B cell (primary cell): Measurements from ENCODE around the gene TWF1. TPM values are rescaled to one million over a fixed set of nuclear protein-coding genes. Genes with fewer than 3 reads are reported as not detected.
A peak's percentile ranks its signal among the peaks of the same experiment; 100 is the strongest.

Source experiments
- ATAC-seq: fragments of 200-7000 bp; cut with Tn5 transposase; one replicate; pipeline ENCODE4 v1.10.0; 2021; ENCODE audit warnings: low read depth, mild to moderate bottlenecking, moderate number of reproducible peaks, moderate library complexity
- CTCF ChIA-PET: fragments of 350-600 bp; sonication (Branson Sonifier 250); formaldehyde crosslinking; loops from one replicate; lab custom pipeline; 2021; ENCODE audit warnings: antibody characterized with exemption, inconsistent platforms; lab: Charles Lee
- POLR2A ChIA-PET: fragments of 350-600 bp; sonication (Branson Sonifier 250); formaldehyde crosslinking; loops from one replicate; lab custom pipeline; 2021; ENCODE audit warnings: antibody characterized with exemption; lab: Charles Lee
- DNase-seq: peaks from one replicate; pipeline ENCODE4 v3.0.0; 2013
- H2AFZ ChIP-seq: 2 replicates; pipeline ENCODE4 v1.6.1; 2012; ENCODE audit warnings: mild to moderate bottlenecking, low read depth, low read length; ENCODE audit not compliant: insufficient read depth, poor library complexity, severe bottlenecking
- H3K27ac ChIP-seq, 2 donors: 1 replicate in 1 of 2; 2 replicates in 1 of 2; pipeline ENCODE4 v1.5.1; 2012 to 2013; ENCODE audit warnings: low read length in 2 of 2, mild to moderate bottlenecking in 2 of 2, moderate library complexity in 1 of 2
- H3K27me3 ChIP-seq, 4 experiments: fragments of 200-600 bp in 1 of 4; sonication (generic) in 1 of 4; replicated peaks in 1 of 4; 1 replicate in 2 of 4; 2 replicates in 2 of 4; pipeline versions ENCODE4 v1.6.1 to v1.7.0; 2013 to 2016; ENCODE audit warnings: low read length in 3 of 4, mild to moderate bottlenecking in 2 of 4, mixed read lengths in 1 of 4, moderate library complexity in 1 of 4; ENCODE audit not compliant: insufficient read depth in 4 of 4, control insufficient read depth in 3 of 4; ENCODE audit errors: control extremely low read depth in 1 of 4
- H3K36me3 ChIP-seq, 2 experiments: replicated peaks in 1 of 2; 1 replicate in 1 of 2; 2 replicates in 1 of 2; pipeline versions ENCODE4 v1.6.1 to v1.7.1; 2013; ENCODE audit warnings: low read length in 1 of 2; ENCODE audit not compliant: insufficient read depth in 2 of 2, control insufficient read depth in 1 of 2; ENCODE audit errors: control extremely low read depth in 1 of 2, extremely low read depth in 1 of 2
- H3K4me1 ChIP-seq, 2 donors: fragments of 200-600 bp in 1 of 2; sonication (generic) in 1 of 2; 1 replicate in 1 of 2; 2 replicates in 1 of 2; pipeline versions ENCODE4 v1.5.1 to v1.6.1; 2013 to 2017; ENCODE audit warnings: low read length in 2 of 2; ENCODE audit not compliant: control insufficient read depth in 2 of 2, insufficient read depth in 2 of 2
- H3K4me2 ChIP-seq: replicated peaks from 2 replicates; pipeline ENCODE3; 2012; ENCODE audit warnings: mild to moderate bottlenecking, low read depth, low read length; ENCODE audit not compliant: poor library complexity, severe bottlenecking
- H3K4me3 ChIP-seq, 5 experiments: fragments of 200-600 bp in 1 of 5; sonication (generic) in 1 of 5; 1 replicate in 3 of 5; 2 replicates in 2 of 5; pipeline versions ENCODE4 v1.5.1 to v1.7.0; 2011 to 2016; ENCODE audit warnings: low read length in 4 of 5, mild to moderate bottlenecking in 4 of 5, low read depth in 2 of 5, control low read depth in 1 of 5, moderate library complexity in 1 of 5; ENCODE audit not compliant: insufficient read depth in 1 of 5; ENCODE audit errors: control extremely low read depth in 1 of 5, extremely low read depth in 1 of 5
- H3K79me2 ChIP-seq: fragments of 200-600 bp; sonication (generic); one replicate; pipeline ENCODE4 v1.6.0; 2016; ENCODE audit warnings: low read length; ENCODE audit not compliant: control insufficient read depth, insufficient read depth
- H3K9ac ChIP-seq: fragments of 200-600 bp; sonication (generic); 2 replicates; pipeline ENCODE4 v1.6.1; 2017; ENCODE audit warnings: mild to moderate bottlenecking, low read length, moderate library complexity
- H3K9me3 ChIP-seq, 3 donors: one replicate each; pipeline versions ENCODE4 v1.6.1 to v1.7.1; 2013; ENCODE audit warnings: low read length in 2 of 3; ENCODE audit not compliant: control insufficient read depth in 2 of 3, insufficient read depth in 1 of 3; ENCODE audit errors: control extremely low read depth in 1 of 3
- H4K20me1 ChIP-seq: 2 replicates; pipeline ENCODE4 v1.6.0; 2012; ENCODE audit warnings: mild to moderate bottlenecking, low read length; ENCODE audit not compliant: insufficient read depth, control insufficient read depth, poor library complexity, severe bottlenecking
- H3K27ac Mint-ChIP-seq: one replicate; pipeline ENCODE4 v1.8.0; 2021; ENCODE audit warnings: mixed read lengths
- H3K27me3 Mint-ChIP-seq: one replicate; pipeline ENCODE4 v1.8.0; 2021; ENCODE audit warnings: mixed read lengths
- H3K4me1 Mint-ChIP-seq: one replicate; pipeline ENCODE4 v1.8.0; 2021; ENCODE audit warnings: mixed read lengths
- H3K4me3 Mint-ChIP-seq: one replicate; pipeline ENCODE4 v1.8.0; 2021; ENCODE audit warnings: mixed read lengths
- H3K9me3 Mint-ChIP-seq: one replicate; pipeline ENCODE4 v1.8.0; 2022; ENCODE audit warnings: mixed read lengths; ENCODE audit not compliant: insufficient read depth
- CTCF ChIP-seq: fragments of 200-600 bp; IDR thresholded peaks from one replicate; pipeline ENCODE4 v1.8.0; 2022; ENCODE audit warnings: antibody characterized with exemption, mild to moderate bottlenecking
- EZH2 ChIP-seq: IDR thresholded peaks from 2 replicates; pipeline ENCODE4 v1.6.1; 2012; ENCODE audit warnings: borderline replicate concordance, low read depth, mild to moderate bottlenecking, moderate library complexity, low read length; ENCODE audit not compliant: insufficient read depth, poor library complexity, severe bottlenecking
- intact Hi-C: fragments of 100-400 bp; cut with micrococcal nuclease; formaldehyde crosslinking; loops from one replicate; pipeline ENCODE4 v1.10.0; 2022
- polyA plus RNA-seq: library from polyadenylated mRNA; depleted of rRNA; stranded (reverse); fragments of >200 nt; gene quantifications from 2 replicates; pipeline ENCODE4 v1.2.3, GENCODE V29; 2012
- total RNA-seq, 2 donors: library from RNA; stranded (reverse); fragments of 120-200 nt in 1 of 2; gene quantifications; 1 replicate in 1 of 2; 2 replicates in 1 of 2; pipeline versions ENCODE4 v1.2.3 to v1.2.4, GENCODE V29; 2013 to 2022

The TWF1 gene
- total and polyA plus RNA-seq, 2 donors (not counting 1 experiment from before 2014, with no cell fraction given), result 19.6 to 34.3 TPM

DNA sequence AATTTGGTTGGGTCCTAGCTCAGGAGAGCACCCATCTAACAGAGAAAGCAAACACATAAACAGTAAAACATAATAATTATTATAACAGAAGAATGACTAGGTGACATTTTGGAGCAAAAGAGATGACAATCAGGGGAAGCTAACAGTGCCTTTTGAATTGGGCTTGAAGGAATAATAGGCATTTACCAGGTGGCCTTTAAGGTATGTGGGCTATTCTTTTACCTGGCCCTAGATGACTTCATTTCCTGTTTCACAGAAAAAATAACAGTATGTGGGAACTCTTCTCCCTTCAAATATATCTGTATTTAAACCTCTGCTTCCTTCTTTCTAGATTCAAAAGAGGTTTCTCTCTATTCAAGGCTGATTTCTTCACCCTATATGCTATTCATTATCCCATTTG is 43.5 kb downstream of the TWF1 start:
- ChIA-PET CTCF (interaction anchor here (1.2 kb wide), 1 partner anchor 44 kb away, joined by 4 read pairs; the partner anchor contains the start of gene TWF1), POLR2A (no interaction called here)
- intact Hi-C loops, result no loop called here
- H3K4me1 ChIP-seq, result peaks cover 34 to 35% of the 10 kb centered on the region in 2 donors
- no peak for DNase-seq
- TF ChIP-seq EZH2 (no peak), CTCF (no peak)
- H3K9me3 ChIP-seq, result no peaks in the 10 kb centered on the region
- H3K4me3 ChIP-seq, result no peak overlapping the region
- Mint-ChIP-seq H3K4me1 (peaks cover 48% of the 10 kb centered on the region), H3K27ac (no peak overlapping the region), H3K9me3 (no peaks in the 10 kb centered on the region), H3K4me3 (no peak overlapping the region), H3K27me3 (no peaks in the 10 kb centered on the region)
- peaks cover 15% of the 10 kb centered on the region for H4K20me1 ChIP-seq
- ATAC-seq, result no peak
- no peak overlapping the region for H3K27ac ChIP-seq
- peaks cover 0 to 4% of the 10 kb centered on the region in 2 experiments for H3K36me3 ChIP-seq
- H3K9ac ChIP-seq, result no peak overlapping the region
- H2AFZ ChIP-seq, result no peak overlapping the region
- H3K79me2 ChIP-seq, result peaks cover 81% of the 10 kb centered on the region
- H3K27me3 ChIP-seq, result no peaks in the 10 kb centered on the region
- H3K4me2 ChIP-seq, result peak overlapping the region; percentile 15

DNA sequence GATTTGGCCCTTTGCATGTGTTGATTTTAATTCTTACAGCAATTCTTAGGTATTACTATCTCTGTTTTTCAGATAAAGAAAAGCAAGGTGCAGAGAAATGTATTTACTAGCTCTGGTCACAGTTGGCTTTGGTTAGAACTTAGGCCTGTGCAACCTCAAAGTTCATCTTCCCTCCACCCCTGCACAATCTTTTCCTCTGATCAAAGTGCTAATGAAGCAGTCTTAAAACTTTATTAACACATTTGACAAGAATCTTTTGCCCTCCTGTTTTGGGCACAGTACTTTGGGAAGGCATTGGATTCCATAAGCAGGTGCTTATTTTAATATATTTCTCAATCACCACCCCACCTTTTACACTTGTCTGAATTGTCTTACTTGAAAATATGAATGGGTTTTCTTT is 44.6 kb downstream of the TWF1 start:
- TF ChIP-seq EZH2 (no peak), CTCF (no peak)
- H3K4me3 Mint-ChIP-seq, result peak overlapping the region; percentile 46
- no peak overlapping the region for H3K27ac Mint-ChIP-seq
- Histone ChIP-seq H3K27ac (no peak overlapping the region), H3K4me1 (peaks cover 36% of the 10 kb centered on the region in 2 donors), H3K36me3 (peaks cover 0 to 2% of the 10 kb centered on the region in 2 experiments), H2AFZ (no peak overlapping the region), H3K27me3 (no peaks in the 10 kb centered on the region), H3K4me3 (no peak overlapping the region), H4K20me1 (peaks cover 15% of the 10 kb centered on the region), H3K9me3 (no peaks in the 10 kb centered on the region), H3K9ac (no peak overlapping the region), H3K79me2 (peaks cover 88% of the 10 kb centered on the region), H3K4me2 (peak overlapping the region; percentile 76)
- H3K4me1 Mint-ChIP-seq, result peaks cover 54% of the 10 kb centered on the region
- intact Hi-C loops, result no loop called here
- POLR2A ChIA-PET, result no interaction called here
- H3K27me3 Mint-ChIP-seq, result no peaks in the 10 kb centered on the region
- H3K9me3 Mint-ChIP-seq, result no peaks in the 10 kb centered on the region
- ATAC-seq, result no peak
- DNase-seq, result no peak
- CTCF ChIA-PET, result no interaction called here
